Stimulated activated CD4-positive, alpha-beta T cell treated with anti-CD3 and anti-CD28 coated beads, TNF-alpha, amount 100 ng/mL, for 24 hours (primary cell): ENCODE measurements around the gene PSMF1.
"Not testable (repeated sequence)": the region's sequence is repeated elsewhere in the genome, so short reads cannot be mapped to it uniquely, and the experiment has no call there.

Experiments
- DNase-seq, 3 experiments: peaks; one replicate each; pipeline ENCODE4 v3.0.0-alpha.2; 2020; ENCODE audit warnings: low read depth in 3 of 3

The PSMF1 gene

DNA sequence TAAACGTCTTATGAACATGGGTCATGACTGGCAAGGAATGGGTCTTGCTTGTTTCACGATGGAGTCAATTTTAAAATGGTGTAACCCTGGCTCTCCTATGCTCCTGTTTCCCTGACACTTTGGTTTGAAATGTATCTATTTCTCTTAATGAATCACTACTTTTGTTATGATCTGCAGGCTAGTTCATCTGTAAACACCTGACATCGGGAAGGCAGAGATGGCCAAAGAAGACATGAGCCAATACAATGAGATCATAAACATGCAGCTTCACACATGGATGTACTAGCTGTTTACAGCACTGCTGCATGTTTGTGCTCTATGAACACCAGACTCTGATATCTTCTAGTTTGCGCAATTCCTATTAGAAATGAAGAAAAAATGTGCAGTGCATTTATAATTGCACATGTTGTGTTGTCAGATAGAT lies 96.4 kb downstream of the PSMF1 start:
- no peak for DNase-seq

DNA sequence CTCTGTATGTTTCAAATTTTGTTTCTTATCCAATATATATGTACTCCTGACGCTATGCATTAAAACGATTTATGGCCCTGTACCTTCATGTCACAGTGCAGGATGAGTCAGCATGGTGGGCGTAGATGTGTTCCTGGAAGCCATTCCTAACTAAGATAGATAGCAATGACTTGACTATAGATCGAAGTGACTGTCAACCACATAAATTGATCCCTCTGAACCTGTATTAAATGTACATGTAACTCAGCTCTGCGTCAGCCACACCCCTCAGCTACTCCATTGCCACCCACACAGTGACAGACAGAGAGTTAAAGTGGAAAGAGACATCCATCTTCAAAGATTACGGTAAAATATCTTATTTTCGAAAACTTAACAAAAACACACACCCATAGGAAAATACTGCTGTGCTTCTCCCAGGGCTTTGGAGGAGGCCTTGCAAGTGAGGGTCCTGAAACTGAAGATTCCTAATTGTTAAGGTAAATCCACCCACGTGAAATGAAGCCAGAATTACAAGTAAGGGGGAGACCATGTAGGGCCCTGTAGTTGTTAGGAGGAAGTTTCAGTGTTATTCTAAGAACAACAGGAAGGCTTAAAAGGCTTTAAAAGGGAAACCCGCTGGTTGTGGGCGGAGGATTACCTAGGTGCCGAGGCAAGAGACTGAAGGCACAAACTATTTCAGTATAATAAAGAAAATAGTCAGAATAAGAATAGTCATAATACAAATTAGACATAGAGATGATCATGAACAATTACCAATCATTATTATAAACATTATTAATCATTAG lies 97.2 kb downstream of the PSMF1 start:
- peak in 2 of 3 experiments; percentile 42 to 65 for DNase-seq

DNA sequence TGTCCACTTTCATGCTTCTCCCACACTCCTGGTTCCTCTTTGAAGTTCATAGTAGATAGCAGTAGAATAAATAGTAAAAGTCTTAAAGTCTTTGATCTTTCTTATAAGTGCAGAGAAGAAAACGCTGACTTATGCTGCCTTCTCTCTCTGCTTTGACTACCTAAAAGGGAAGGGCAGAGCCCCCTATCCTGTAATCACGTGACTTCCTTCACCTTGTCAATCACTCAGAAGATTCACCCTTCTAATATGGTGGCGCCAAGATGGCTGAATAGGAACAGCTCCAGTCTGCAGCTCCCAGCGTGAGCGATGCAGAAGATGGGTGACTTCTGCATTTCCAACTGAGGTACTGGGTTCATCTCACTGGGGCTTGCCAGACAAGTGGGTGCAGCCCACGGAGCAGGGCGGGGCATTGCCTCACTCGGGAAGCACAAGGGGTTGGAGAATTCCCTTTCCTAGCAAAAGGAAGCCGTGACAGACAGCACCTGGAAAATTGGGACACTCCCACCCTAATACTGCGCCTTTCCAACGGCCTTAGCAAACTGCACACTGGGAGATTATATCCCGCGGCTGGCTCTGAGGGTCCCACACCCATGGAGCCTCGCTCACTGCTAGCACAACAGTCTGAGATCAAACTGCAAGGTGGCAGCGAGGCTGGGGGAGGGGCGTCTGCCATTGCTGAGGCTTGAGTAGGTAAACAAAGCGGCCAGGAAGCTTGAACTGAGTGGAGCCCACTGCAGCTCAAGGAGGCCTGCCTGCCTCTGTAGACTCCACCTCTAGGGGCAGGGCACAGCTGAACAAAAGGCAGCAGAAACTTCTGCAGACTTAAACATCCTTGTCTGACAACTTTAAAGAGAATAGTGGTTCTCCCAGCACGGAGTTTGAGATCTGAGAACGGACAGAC lies 98.4 kb downstream of the PSMF1 start:
- not testable (repeated sequence) for DNase-seq
